K562 (cell line): ENCODE results near the gene ETDC. TPM values are rescaled to one million over a fixed set of nuclear protein-coding genes. Genes with fewer than 3 reads are reported as not detected.

ENCODE experiments used
- ATAC-seq: fragments of 200-7000 bp; cut with Tn5 transposase; 3 replicates; pipeline ENCODE4 v1.9.1; 2020; ENCODE audit warnings: moderate library complexity
- BruUV-seq: library from RNA; stranded (reverse); fragments of 400-500 nt; replicated peaks from 2 replicates; lab custom pipeline; 2021; lab: Mats Ljungman, UMichigan
- CTCF ChIA-PET: fragments of 300-600 bp; formaldehyde crosslinking; extraction: SDS; loops from one replicate; lab custom pipeline; 2021; ENCODE audit warnings: low intra/inter-chr PET ratio; lab: Yijun Ruan, JAX
- POLR2A ChIA-PET: fragments of 300-600, 350-650 bp; sonication (Branson Sonifier 250); formaldehyde crosslinking; extraction: SDS; loops from one replicate; lab custom pipeline; 2021; ENCODE audit warnings: antibody characterized with exemption, inconsistent platforms; lab: Yijun Ruan, JAX
- DNase-seq, 4 experiments: peaks; one replicate each; pipeline versions ENCODE4 v3.0.0 to v3.0.0-alpha.2; 2011 to 2018; ENCODE audit warnings: low spot score in 3 of 4, mixed read lengths in 3 of 4; ENCODE audit errors: extremely low read depth in 1 of 4
- FAIRE-seq: peaks from 2 replicates; lab custom pipeline; 2011; peaks lifted over from hg19 to GRCh38; lab: Jason Lieb, UNC
- H2AFZ ChIP-seq: 2 replicates; pipeline ENCODE4 v1.6.0; 2011; ENCODE audit warnings: low read depth, low read length, control low read depth, inconsistent platforms
- H3K27ac ChIP-seq: fragments of 200-600 bp; 3 replicates; pipeline ENCODE4 v1.8.0; 2011; ENCODE audit warnings: low read depth, mild to moderate bottlenecking, control low read depth, inconsistent platforms, low read length, moderate library complexity, mixed read lengths; ENCODE audit errors: extremely low read depth
- H3K27me3 ChIP-seq, 2 experiments: fragments of 300-600 bp in 1 of 2; 2 replicates in 1 of 2; 3 replicates in 1 of 2; pipeline versions ENCODE4 v1.6.0 to v1.8.0; 2011; ENCODE audit warnings: inconsistent platforms in 2 of 2, low read length in 2 of 2, mild to moderate bottlenecking in 1 of 2, mixed read lengths in 1 of 2, moderate library complexity in 1 of 2; ENCODE audit not compliant: control insufficient read depth in 2 of 2, insufficient read depth in 2 of 2
- H3K36me3 ChIP-seq: fragments of 300-600 bp; 3 replicates; pipeline ENCODE4 v1.8.0; 2011; ENCODE audit warnings: mild to moderate bottlenecking, low read length, inconsistent platforms; ENCODE audit not compliant: control insufficient read depth, insufficient read depth
- H3K4me1 ChIP-seq, 2 experiments: fragments of 200-600 bp in 1 of 2; replicated peaks in 1 of 2; 2 replicates in 1 of 2; 3 replicates in 1 of 2; pipeline versions ENCODE4 v1.5.1 to v1.8.0; 2011; ENCODE audit warnings: inconsistent platforms in 2 of 2, low read length in 2 of 2, mild to moderate bottlenecking in 1 of 2, mixed read lengths in 1 of 2, moderate library complexity in 1 of 2; ENCODE audit not compliant: control insufficient read depth in 2 of 2, insufficient read depth in 2 of 2
- H3K4me2 ChIP-seq: 2 replicates; pipeline ENCODE4 v1.6.1; 2011; ENCODE audit warnings: low read length, control low read depth, inconsistent platforms, mixed read lengths; ENCODE audit not compliant: insufficient read depth
- H3K4me3 ChIP-seq: fragments of 200-600 bp; sonication (generic), shearing (Covaris generic); 2 replicates; pipeline ENCODE4 v1.5.1; 2016; ENCODE audit warnings: control low read depth, inconsistent platforms
- H3K79me2 ChIP-seq: fragments of 200-600 bp; 3 replicates; pipeline ENCODE4 v1.8.0; 2011; ENCODE audit warnings: low read length, inconsistent platforms; ENCODE audit not compliant: control insufficient read depth, insufficient read depth
- H3K9ac ChIP-seq, 2 experiments: 2 replicates each; pipeline versions ENCODE4 v1.6.0 to v1.6.1; 2011; ENCODE audit warnings: low read depth in 2 of 2, low read length in 2 of 2, control low read depth in 1 of 2, inconsistent platforms in 1 of 2, mild to moderate bottlenecking in 1 of 2, mixed read lengths in 1 of 2; ENCODE audit not compliant: insufficient read depth in 1 of 2
- H3K9me1 ChIP-seq: one replicate; pipeline ENCODE4 v1.6.0; 2011; ENCODE audit warnings: inconsistent platforms, mild to moderate bottlenecking, low read length, moderate library complexity; ENCODE audit not compliant: control insufficient read depth, insufficient read depth
- H3K9me3 ChIP-seq: replicated peaks from 2 replicates; pipeline ENCODE4 v1.5.1; 2011; ENCODE audit warnings: low read depth, low read length, inconsistent platforms; ENCODE audit not compliant: control insufficient read depth, insufficient read depth
- H4K20me1 ChIP-seq: replicated peaks from 2 replicates; pipeline ENCODE4 v1.6.1; 2011; ENCODE audit warnings: low read length, inconsistent platforms, mixed read lengths; ENCODE audit not compliant: control insufficient read depth, insufficient read depth
- BMI1 ChIP-seq: fragments of 150-350 bp; IDR thresholded peaks from 2 replicates; pipeline ENCODE4 v1.6.1; 2014; ENCODE audit warnings: low read length
- BRD9 ChIP-seq: fragments of 450-650 bp; IDR thresholded peaks from 2 replicates; pipeline ENCODE4 v1.6.1; 2018; ENCODE audit warnings: low read depth; ENCODE audit not compliant: partially characterized antibody
- CREB1 ChIP-seq, 2 experiments: sonication (generic) in 1 of 2; formaldehyde crosslinking in 1 of 2; IDR thresholded peaks; 2 replicates each; pipeline versions ENCODE4 v1.6.1 to v1.8.0; 2012 to 2022; ENCODE audit warnings: inconsistent platforms in 1 of 2, mild to moderate bottlenecking in 1 of 2, missing genetic modification reagents in 1 of 2, moderate library complexity in 1 of 2
- DDX20 ChIP-seq: fragments of 450-650 bp; IDR thresholded peaks from 2 replicates; pipeline ENCODE4 v1.6.1; 2016; ENCODE audit warnings: missing genetic modification characterization, low read depth, mild to moderate bottlenecking, missing compliant biosample characterization, moderate library complexity
- DNMT1 ChIP-seq: fragments of 450-650 bp; IDR thresholded peaks from 2 replicates; pipeline ENCODE4 v1.6.1; 2016; ENCODE audit warnings: antibody characterized with exemption, mild to moderate bottlenecking
- FOXA3 ChIP-seq, 2 experiments: fragments of 450-650 bp in 1 of 2; sonication (generic) in 1 of 2; formaldehyde crosslinking; IDR thresholded peaks in 1 of 2; conservative IDR thresholded peaks in 1 of 2; 2 replicates each; pipeline versions ENCODE4 v1.4.0 to v1.8.0; 2020 to 2022; ENCODE audit warnings: mild to moderate bottlenecking in 2 of 2, missing genetic modification reagents in 1 of 2
- GTF2E2 ChIP-seq: fragments of 200-800 bp; sonication (Bioruptor generic); IDR thresholded peaks from 2 replicates; pipeline ENCODE4 v1.6.1; 2016; ENCODE audit warnings: missing genetic modification characterization, missing compliant biosample characterization
- HNRNPL ChIP-seq: fragments of 200-400 bp; formaldehyde crosslinking; IDR thresholded peaks from 2 replicates; pipeline ENCODE4 v1.6.1; 2017; ENCODE audit warnings: low read depth, mild to moderate bottlenecking, low read length
- MAZ ChIP-seq, 2 experiments: fragments of 450-650 bp in 1 of 2; sonication (generic) in 1 of 2; formaldehyde crosslinking; IDR thresholded peaks in 1 of 2; conservative IDR thresholded peaks in 1 of 2; 2 replicates each; pipeline versions ENCODE4 v1.4.0 to v1.5.0; 2020; ENCODE audit warnings: mild to moderate bottlenecking in 1 of 2, missing genetic modification reagents in 1 of 2
- ZNF347 ChIP-seq: fragments of 450-650 bp; formaldehyde crosslinking; IDR thresholded peaks from 2 replicates; pipeline ENCODE4 v1.4.0; 2020; ENCODE audit warnings: low read depth, mild to moderate bottlenecking, moderate library complexity
- ZNF584 ChIP-seq: fragments of 200-800 bp; sonication (Bioruptor generic); IDR thresholded peaks from 2 replicates; pipeline ENCODE4 v1.6.1; 2016; ENCODE audit warnings: low read depth, mild to moderate bottlenecking, missing genetic modification characterization, missing compliant biosample characterization
- ZNF830 ChIP-seq: fragments of 250-450 bp; sonication (Bioruptor Pico); IDR thresholded peaks from 2 replicates; pipeline ENCODE4 v1.5.0; 2021; ENCODE audit warnings: mild to moderate bottlenecking
- WGBS: fragments of 100-300 bp; shearing (Covaris generic); methylation state at CpG from one replicate; pipeline ENCODE4 v1.1.6; 2016; ENCODE audit warnings: low coverage, mixed read lengths; ENCODE audit not compliant: insufficient coverage; ENCODE audit errors: missing lambda C conversion rate; 5-methylcytosine and 5-hydroxymethylcytosine counted together
- in situ Hi-C: fragments of 300-500 bp; cut with MboI; formaldehyde crosslinking; loops from 4 replicates; pipeline ENCODE4 v1.15.0; 2018; ENCODE audit warnings: inconsistent platforms, mixed read lengths
- intact Hi-C: fragments of 100-400 bp; cut with micrococcal nuclease; formaldehyde crosslinking; loops from 2 replicates; pipeline ENCODE4 v1.14.2; 2022
- polyA plus RNA-seq, 8 experiments: library from polyadenylated mRNA; depleted of rRNA in 4 of 8; stranded (reverse) in 5 of 8; unstranded in 3 of 8; fragments of >200 nt; fragmentation: Nextera tagmentation in 2 of 8; fragmentation: Illumina TruSeq in 1 of 8; extraction: Ambion mirVana in 2 of 8; extraction: Trizol in 1 of 8; gene quantifications; 2 replicates each; pipeline versions ENCODE4 v1.2.1 to v1.2.3, GENCODE V29; 2011 to 2014; ENCODE audit warnings: inconsistent platforms in 1 of 8, missing spikeins in 1 of 8
- total RNA-seq, 7 experiments: library from RNA; depleted of rRNA in 6 of 7; stranded (reverse); fragments of >200 nt in 6 of 7; fragmentation: Illumina TruSeq in 2 of 7; extraction: Trizol in 2 of 7; gene quantifications; 2 replicates each; pipeline versions ENCODE4 v1.2.1 to v1.2.3, GENCODE V29; 2011 to 2021; ENCODE audit warnings: low replicate concordance in 1 of 7
- TF ChIP-seq, protein P1 (sequence below): fragments of 450-650 bp; IDR thresholded peaks from 2 replicates; pipeline ENCODE4 v1.6.1; 2017; ENCODE audit warnings: antibody characterized with exemption, mild to moderate bottlenecking

The ETDC gene
- total and polyA plus RNA-seq, 9 of the 15 experiments (the other 6 are each of a cell fraction or from before 2014, with no cell fraction given), result not detected

DNA sequence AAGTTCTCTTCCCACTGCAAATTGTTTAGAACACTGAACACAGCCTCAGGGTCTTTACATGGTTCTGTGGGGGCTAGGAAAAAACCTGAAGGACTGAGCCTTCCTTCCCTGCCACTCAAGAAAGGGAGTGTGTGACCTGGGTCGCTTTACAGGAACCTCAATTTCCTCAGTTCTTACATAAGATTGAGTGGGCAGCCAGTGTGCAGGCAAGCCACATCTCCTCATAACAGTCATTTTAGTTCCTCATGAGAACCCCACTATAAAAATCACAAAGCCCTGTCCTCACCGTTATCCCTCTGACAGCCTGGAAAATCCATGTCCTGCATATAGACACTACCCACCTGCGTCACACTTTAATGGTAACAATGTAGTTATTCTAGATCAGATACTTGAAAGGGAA is 2.1 kb upstream of the ETDC start:
- no peaks in the 10 kb centered on the region for H3K9me3 ChIP-seq
- no TSS peak for BruUV-seq
- in situ Hi-C loops (no loop called here), intact Hi-C loops (no loop called here)
- ATAC-seq (no peak), FAIRE-seq (no peak), DNase-seq (no peak)
- no peaks in the 10 kb centered on the region for H3K79me2 ChIP-seq
- H3K27ac ChIP-seq, result no peak overlapping the region
- H3K9ac ChIP-seq, result no peak overlapping the region
- H2AFZ ChIP-seq, result no peak overlapping the region
- H3K9me1 ChIP-seq, result no peaks in the 10 kb centered on the region
- H3K4me2 ChIP-seq, result no peak overlapping the region
- H4K20me1 ChIP-seq, result no peaks in the 10 kb centered on the region
- CTCF ChIA-PET, result no interaction called here
- POLR2A ChIA-PET, result no interaction called here
- TF ChIP-seq ZNF830 (CRISPR knock-in tag) (no peak), DDX20 (tag) (no peak), GTF2E2 (tag) (no peak), BRD9 (no peak), HNRNPL (no peak), CREB1 (IDR thresholded peaks at IDR 0.05) (no peak), CREB1 (CRISPR knock-in tag; IDR thresholded peaks at IDR 0.05) (no peak), ZNF584 (CRISPR knock-in tag) (no peak), MAZ (CRISPR knock-in tag; conservative IDR thresholded peaks at IDR 0.05 in 1 of 2, IDR thresholded peaks at IDR 0.05 in 1 of 2) (no peak), DNMT1 (no peak), BMI1 (no peak), ZNF347 (CRISPR knock-in tag) (no peak), FOXA3 (CRISPR knock-in tag; conservative IDR thresholded peaks at IDR 0.05 in 1 of 2, IDR thresholded peaks at IDR 0.05 in 1 of 2) (no peak)
- TF ChIP-seq, protein P1, sequence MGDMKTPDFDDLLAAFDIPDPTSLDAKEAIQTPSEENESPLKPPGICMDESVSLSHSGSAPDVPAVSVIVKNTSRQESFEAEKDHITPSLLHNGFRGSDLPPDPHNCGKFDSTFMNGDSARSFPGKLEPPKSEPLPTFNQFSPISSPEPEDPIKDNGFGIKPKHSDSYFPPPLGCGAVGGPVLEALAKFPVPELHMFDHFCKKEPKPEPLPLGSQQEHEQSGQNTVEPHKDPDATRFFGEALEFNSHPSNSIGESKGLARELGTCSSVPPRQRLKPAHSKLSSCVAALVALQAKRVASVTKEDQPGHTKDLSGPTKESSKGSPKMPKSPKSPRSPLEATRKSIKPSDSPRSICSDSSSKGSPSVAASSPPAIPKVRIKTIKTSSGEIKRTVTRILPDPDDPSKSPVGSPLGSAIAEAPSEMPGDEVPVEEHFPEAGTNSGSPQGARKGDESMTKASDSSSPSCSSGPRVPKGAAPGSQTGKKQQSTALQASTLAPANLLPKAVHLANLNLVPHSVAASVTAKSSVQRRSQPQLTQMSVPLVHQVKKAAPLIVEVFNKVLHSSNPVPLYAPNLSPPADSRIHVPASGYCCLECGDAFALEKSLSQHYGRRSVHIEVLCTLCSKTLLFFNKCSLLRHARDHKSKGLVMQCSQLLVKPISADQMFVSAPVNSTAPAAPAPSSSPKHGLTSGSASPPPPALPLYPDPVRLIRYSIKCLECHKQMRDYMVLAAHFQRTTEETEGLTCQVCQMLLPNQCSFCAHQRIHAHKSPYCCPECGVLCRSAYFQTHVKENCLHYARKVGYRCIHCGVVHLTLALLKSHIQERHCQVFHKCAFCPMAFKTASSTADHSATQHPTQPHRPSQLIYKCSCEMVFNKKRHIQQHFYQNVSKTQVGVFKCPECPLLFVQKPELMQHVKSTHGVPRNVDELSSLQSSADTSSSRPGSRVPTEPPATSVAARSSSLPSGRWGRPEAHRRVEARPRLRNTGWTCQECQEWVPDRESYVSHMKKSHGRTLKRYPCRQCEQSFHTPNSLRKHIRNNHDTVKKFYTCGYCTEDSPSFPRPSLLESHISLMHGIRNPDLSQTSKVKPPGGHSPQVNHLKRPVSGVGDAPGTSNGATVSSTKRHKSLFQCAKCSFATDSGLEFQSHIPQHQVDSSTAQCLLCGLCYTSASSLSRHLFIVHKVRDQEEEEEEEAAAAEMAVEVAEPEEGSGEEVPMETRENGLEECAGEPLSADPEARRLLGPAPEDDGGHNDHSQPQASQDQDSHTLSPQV, result no peak
- H3K4me3 ChIP-seq, result no peak overlapping the region
- 9% methylated on average over 3 of the region's 3 CpGs for WGBS
- no peaks in the 10 kb centered on the region for H3K4me1 ChIP-seq
- H3K27me3 ChIP-seq, result no peaks in the 10 kb centered on the region; a peak in 1 of 5 replicates
- H3K36me3 ChIP-seq, result no peaks in the 10 kb centered on the region
